Measurements from ENCODE around the gene EPAS1. TPM values are rescaled to one million over a fixed set of nuclear protein-coding genes. Genes with fewer than 3 reads are reported as not detected.

The EPAS1 gene
- total and polyA plus RNA-seq, 8 donors = 35.6 to 165 (median 76.0) TPM

- Histone ChIP-seq H3K27me3 (no peaks in the 10 kb centered on the region), H3K27ac (no peak overlapping the region), H3K4me1 (no peaks in the 10 kb centered on the region), H3K36me3 (no peaks in the 10 kb centered on the region), H3K9me3 (no peaks in the 10 kb centered on the region), H3K4me3 (no peak overlapping the region)
- no peak for DNase-seq
- intact Hi-C loops (cut with DNase I) = no loop called here
- WGBS, 2 donors = 23 to 26% methylated on average over 1 of the region's 1 CpG
- FAIRE-seq = peak; percentile 56
- no peak for TF ChIP-seq CTCF (IDR thresholded peaks at IDR 0.05)
- ATAC-seq = no peak
These were observed 102.8 kb downstream of the EPAS1 start for GRCh38 chr2:46400016-46400415.

- Histone ChIP-seq H3K4me3 (no peak overlapping the region), H3K27ac (no peak overlapping the region), H3K36me3 (no peaks in the 10 kb centered on the region), H3K27me3 (no peaks in the 10 kb centered on the region), H3K9me3 (no peaks in the 10 kb centered on the region), H3K4me1 (no peaks in the 10 kb centered on the region)
- DNase-seq (no peak), ATAC-seq (no peak), FAIRE-seq (no peak)
- 88 to 90% methylated on average over 6 of the region's 6 CpGs for WGBS, 2 donors
- TF ChIP-seq CTCF (IDR thresholded peaks at IDR 0.05) = no peak
- intact Hi-C loops (cut with DNase I) = no loop called here
These were observed 105.7 kb downstream of the EPAS1 start for GRCh38 chr2:46402874-46403273.

- Histone ChIP-seq H3K36me3 (no peaks in the 10 kb centered on the region), H3K27me3 (no peaks in the 10 kb centered on the region), H3K4me1 (no peaks in the 10 kb centered on the region), H3K4me3 (no peak overlapping the region), H3K9me3 (no peaks in the 10 kb centered on the region), H3K27ac (no peak overlapping the region)
- intact Hi-C loops (cut with DNase I) = no loop called here
- DNase-seq (no peak), ATAC-seq (no peak), FAIRE-seq (no peak)
- WGBS, 2 donors = 87 to 88% methylated on average over 8 of the region's 8 CpGs
- no peak for TF ChIP-seq CTCF (IDR thresholded peaks at IDR 0.05)
These were observed 107.1 kb downstream of the EPAS1 start for GRCh38 chr2:46404181-46404759.

- intact Hi-C loops (cut with DNase I) = no loop called here
- H3K36me3 ChIP-seq = no peaks in the 10 kb centered on the region
- no peak overlapping the region for H3K4me3 ChIP-seq
- peak overlapping the region in 2 of 4 donors; percentile 73 to 75 for H3K27ac ChIP-seq
- no peak for DNase-seq
- 92 to 94% methylated on average over 14 of the region's 14 CpGs for WGBS, 2 donors
- H3K9me3 ChIP-seq = no peaks in the 10 kb centered on the region
- H3K27me3 ChIP-seq = no peaks in the 10 kb centered on the region
- TF ChIP-seq CTCF (IDR thresholded peaks at IDR 0.05) = no peak
- no peak for ATAC-seq
- peaks cover 0 to 5% (median 0%) of the 10 kb centered on the region in 3 donors for H3K4me1 ChIP-seq
- FAIRE-seq = no peak
These were observed 110.7 kb downstream of the EPAS1 start for GRCh38 chr2:46407852-46408455.

GRCh38 chr2:46409756-46410155 lies 112.5 kb downstream of the EPAS1 start:
- no peak for FAIRE-seq
- TF ChIP-seq CTCF (IDR thresholded peaks at IDR 0.05) = no peak
- intact Hi-C loops (cut with DNase I) = no loop called here
- WGBS, 2 donors = 78 to 84% methylated on average over 4 of the region's 4 CpGs
- Histone ChIP-seq H3K9me3 (no peaks in the 10 kb centered on the region), H3K4me3 (no peak overlapping the region), H3K27me3 (no peaks in the 10 kb centered on the region), H3K4me1 (peaks cover 0 to 5% (median 0%) of the 10 kb centered on the region in 3 donors), H3K36me3 (no peaks in the 10 kb centered on the region), H3K27ac (peak overlapping the region; percentile 28 to 57 (median 41))
- no peak for DNase-seq
- ATAC-seq = no peak
